Immature natural killer cell (primary cell): ENCODE data around the gene ADAMTSL1. TPM values are rescaled to one million over a fixed set of nuclear protein-coding genes. Genes with fewer than 3 reads are reported as not detected.
"Not testable (repeated sequence)": the region's sequence is repeated elsewhere in the genome, so short reads cannot be mapped to it uniquely, and the experiment has no call there.

ENCODE experiments used
- DNase-seq, 3 donors: peaks; one replicate each; pipeline ENCODE4 v3.0.0; 2022; ENCODE audit warnings: mixed read lengths in 1 of 3
- H3K27ac Mint-ChIP-seq, 6 donors: one replicate each; pipeline ENCODE4 v1.8.0; 2020; ENCODE audit warnings: mixed read lengths in 6 of 6, mild to moderate bottlenecking in 5 of 6, inconsistent platforms in 4 of 6, moderate library complexity in 3 of 6
- H3K27me3 Mint-ChIP-seq, 3 donors: one replicate each; pipeline ENCODE4 v1.8.0; 2020 to 2021; ENCODE audit warnings: low read depth in 3 of 3, mild to moderate bottlenecking in 3 of 3, mixed read lengths in 3 of 3, moderate library complexity in 3 of 3, inconsistent platforms in 1 of 3
- H3K36me3 Mint-ChIP-seq, 3 donors: one replicate each; pipeline ENCODE4 v1.8.0; 2020; ENCODE audit warnings: mixed read lengths in 3 of 3, inconsistent platforms in 2 of 3, mild to moderate bottlenecking in 2 of 3
- H3K4me1 Mint-ChIP-seq, 2 donors: one replicate each; pipeline ENCODE4 v1.8.0; 2020; ENCODE audit warnings: inconsistent platforms in 2 of 2, mild to moderate bottlenecking in 2 of 2, mixed read lengths in 2 of 2, moderate library complexity in 1 of 2
- H3K4me3 Mint-ChIP-seq, 5 donors: one replicate each; pipeline ENCODE4 v1.8.0; 2020; ENCODE audit warnings: mild to moderate bottlenecking in 5 of 5, mixed read lengths in 5 of 5, inconsistent platforms in 3 of 5, moderate library complexity in 3 of 5
- H3K9me3 Mint-ChIP-seq, 6 donors: one replicate each; pipeline ENCODE4 v1.8.0; 2020; ENCODE audit warnings: mild to moderate bottlenecking in 6 of 6, mixed read lengths in 6 of 6, inconsistent platforms in 4 of 6, moderate library complexity in 3 of 6
- polyA plus RNA-seq, 3 donors: library from polyadenylated mRNA; unstranded; fragments of 300-500 nt; fragmentation: Illumina TruSeq; gene quantifications; one replicate each; pipeline ENCODE4 v1.2.3, GENCODE V29; 2021

The ADAMTSL1 gene
- polyA plus RNA-seq, 3 donors from 2014 or later, result not detected

DNA sequence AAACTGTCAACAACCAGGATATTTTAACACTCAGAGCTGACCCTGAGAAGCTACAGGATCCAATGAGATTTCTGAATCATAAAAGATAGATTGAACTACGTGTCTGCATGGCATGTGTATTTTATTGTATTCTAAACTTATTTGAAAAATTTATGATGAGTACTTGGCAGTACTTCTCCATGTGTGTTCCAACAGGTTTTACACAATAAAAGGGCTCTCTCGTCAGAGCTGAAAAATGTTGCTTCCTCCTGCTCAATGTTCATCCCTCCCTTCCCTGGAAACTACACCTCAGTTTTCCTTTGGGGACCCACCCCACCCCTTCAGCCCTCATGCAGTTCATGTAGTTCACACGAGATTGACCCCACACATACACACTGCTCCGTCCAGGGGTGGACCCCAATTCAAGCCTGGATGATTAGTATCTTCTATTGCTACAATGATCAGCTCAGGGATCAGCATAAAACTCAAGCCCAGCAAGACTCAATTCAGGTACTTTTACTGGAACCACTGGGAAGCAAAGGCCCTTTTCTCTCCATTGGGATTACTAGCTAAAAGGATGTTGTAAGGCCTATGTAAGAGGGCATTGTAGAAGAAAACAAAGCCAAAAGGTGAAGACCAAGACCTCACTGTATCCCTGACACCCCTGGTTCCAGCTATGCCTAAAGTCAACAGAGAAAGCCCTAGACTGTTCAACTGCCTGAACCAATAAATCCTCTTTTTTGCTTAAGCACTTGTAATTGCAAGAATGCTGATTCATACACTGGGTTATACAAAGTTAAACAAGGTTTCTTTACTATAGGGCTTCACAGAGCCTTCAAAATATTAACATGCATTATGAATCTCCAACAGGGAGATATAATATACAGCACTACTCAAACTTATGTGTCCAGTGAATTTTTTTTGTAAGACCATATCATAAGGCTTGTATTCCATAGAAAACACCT lies 446.5 kb downstream of the ADAMTSL1 start:
- Mint-ChIP-seq H3K4me3 (no peak overlapping the region), H3K4me1 (no peaks in the 10 kb centered on the region), H3K27me3 (peaks cover 4 to 6% (median 5%) of the 10 kb centered on the region in 3 donors), H3K9me3 (peaks cover 0 to 1% (median 0%) of the 10 kb centered on the region in 6 donors), H3K27ac (no peak overlapping the region), H3K36me3 (no peaks in the 10 kb centered on the region)
- no peak for DNase-seq

DNA sequence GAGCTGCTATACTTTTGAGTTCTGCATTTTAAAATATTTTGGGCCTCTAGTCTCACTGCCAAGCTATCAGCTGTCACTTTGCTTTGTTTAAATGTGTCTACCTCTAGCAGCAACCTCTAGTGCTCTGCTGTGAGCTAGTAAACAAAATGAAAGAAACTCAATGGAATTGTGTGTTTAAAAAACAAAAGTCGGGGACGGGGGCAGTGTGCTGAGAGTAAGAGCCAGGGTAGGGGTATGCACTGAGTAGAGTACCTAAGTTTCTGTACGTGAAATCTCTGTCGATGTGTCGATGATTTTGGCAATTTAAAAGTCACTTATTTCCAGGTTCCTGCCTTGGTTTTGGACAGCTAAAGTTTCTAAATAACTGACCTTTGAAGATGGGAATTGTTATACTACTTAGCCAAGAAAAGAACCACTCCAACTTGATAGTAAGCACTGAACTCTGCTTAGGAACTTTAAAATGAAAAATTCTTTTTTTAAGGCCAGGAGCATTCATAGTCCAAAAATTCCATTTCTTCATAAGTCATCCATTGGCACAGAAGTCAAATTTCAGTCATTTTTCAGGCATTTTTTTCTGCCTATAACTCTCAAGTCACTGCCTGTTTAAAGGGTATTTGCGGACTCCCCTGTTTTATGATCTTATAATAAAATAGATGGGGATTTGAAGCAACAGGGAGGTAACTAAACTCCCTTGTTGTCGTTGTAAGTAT lies 447.6 kb downstream of the ADAMTSL1 start:
- Mint-ChIP-seq H3K27ac (no peak overlapping the region), H3K4me1 (no peaks in the 10 kb centered on the region), H3K4me3 (no peak overlapping the region), H3K27me3 (peaks cover 3 to 5% (median 4%) of the 10 kb centered on the region in 3 donors), H3K9me3 (peaks cover 0 to 1% (median 0%) of the 10 kb centered on the region in 6 donors), H3K36me3 (no peaks in the 10 kb centered on the region)
- no peak for DNase-seq

DNA sequence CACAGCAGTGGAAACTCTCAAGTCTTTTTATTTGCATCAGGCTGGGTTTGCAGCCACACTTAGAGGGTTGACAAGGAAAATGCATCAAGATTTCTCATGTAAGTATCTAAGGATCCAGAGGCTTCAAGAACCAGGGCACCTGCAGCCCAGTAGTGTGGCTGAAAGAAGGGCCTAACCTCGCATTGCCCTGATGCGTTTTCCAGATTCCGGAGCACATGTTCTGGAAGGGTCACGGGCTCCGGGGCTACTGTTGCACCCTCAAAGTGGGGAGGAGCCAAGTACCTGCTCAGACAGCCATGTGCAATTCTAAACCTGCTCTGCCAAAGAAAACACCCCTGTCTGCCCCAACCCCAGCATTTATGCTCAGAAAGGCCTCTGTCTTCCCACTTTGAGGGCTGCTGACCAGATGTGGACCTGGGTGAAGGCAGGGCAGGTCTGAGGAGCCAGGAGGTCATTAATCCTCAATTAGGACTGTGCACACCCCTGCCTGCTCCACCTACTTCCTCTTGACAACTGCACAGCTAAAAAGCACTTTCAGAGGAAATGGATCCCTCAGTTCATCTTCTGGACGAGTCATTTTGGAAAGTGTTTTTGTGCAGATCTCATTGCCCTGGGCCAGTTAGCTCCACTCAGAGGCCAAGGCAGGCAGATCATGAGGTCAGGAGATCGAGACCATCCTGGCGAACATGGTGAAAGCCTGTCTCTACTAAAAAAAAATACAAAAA lies 448.4 kb downstream of the ADAMTSL1 start:
- H3K4me3 Mint-ChIP-seq, result no peak overlapping the region
- peaks cover 0 to 1% (median 0%) of the 10 kb centered on the region in 6 donors for H3K9me3 Mint-ChIP-seq
- DNase-seq, result no peak
- H3K27me3 Mint-ChIP-seq, result peaks cover 3 to 5% (median 5%) of the 10 kb centered on the region in 3 donors
- H3K4me1 Mint-ChIP-seq, result no peaks in the 10 kb centered on the region
- H3K36me3 Mint-ChIP-seq, result no peaks in the 10 kb centered on the region
- H3K27ac Mint-ChIP-seq, result no peak overlapping the region

DNA sequence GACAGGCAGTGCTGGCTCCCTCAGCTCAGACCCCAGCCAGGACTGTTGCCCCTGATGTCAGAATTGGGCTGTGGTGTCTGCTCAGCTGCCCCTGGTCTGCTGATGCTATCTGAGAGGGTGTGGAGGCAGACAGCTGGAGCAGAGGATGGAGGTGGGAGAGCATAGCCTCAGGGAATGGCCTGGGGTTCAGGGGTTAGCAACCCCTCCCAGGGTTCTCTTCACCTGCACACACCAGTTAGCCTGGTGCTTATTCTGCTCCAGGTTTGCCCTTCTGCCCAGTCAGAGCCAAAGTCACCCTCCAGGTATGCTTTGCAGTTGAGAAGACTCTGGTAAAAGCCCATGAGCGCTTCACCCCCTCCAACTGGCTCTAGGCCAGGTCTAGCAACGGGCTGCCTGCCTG lies 449.2 kb downstream of the ADAMTSL1 start:
- no peaks in the 10 kb centered on the region for H3K4me1 Mint-ChIP-seq
- H3K27me3 Mint-ChIP-seq, result peaks cover 3 to 6% (median 3%) of the 10 kb centered on the region in 3 donors
- peaks cover 0 to 1% (median 0%) of the 10 kb centered on the region in 6 donors for H3K9me3 Mint-ChIP-seq
- no peak overlapping the region for H3K4me3 Mint-ChIP-seq
- no peak for DNase-seq
- H3K27ac Mint-ChIP-seq, result no peak overlapping the region
- no peaks in the 10 kb centered on the region for H3K36me3 Mint-ChIP-seq

DNA sequence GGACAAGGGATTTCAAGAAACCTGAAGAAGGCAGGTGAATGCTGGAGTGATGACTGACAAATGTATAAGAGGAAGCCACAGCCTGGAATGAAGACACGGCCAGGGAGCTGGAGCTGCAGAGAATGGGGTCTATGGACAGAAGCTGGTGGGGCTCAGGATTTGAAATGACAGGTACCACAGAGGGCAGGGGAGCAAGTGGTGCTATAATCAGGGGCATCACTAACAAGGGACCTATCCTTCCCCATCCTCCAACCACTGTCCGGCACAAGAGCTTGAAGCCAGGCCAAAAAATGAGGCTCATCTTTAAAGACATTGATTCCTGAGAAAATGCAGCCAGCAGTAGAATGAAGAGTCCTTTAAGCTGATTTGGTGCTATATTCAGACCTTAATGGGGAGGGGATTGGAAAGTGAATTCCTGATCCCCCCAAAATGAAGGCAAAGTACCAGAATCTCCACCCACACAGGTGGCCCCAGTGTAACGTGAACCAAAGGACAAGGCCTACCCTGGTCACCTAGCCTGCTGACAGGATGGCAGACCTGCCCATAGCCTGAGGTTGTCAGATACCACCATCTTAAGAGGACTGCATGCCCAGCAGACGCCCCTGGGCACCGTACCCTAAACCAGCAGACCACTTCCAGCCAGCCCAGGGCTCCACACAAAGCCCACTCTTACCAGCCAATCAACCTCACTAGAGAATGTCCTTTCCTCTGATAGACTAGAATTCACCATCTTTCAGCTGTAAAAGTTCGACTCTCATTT lies 449.9 kb downstream of the ADAMTSL1 start:
- peaks cover 2 to 4% (median 2%) of the 10 kb centered on the region in 3 donors for H3K27me3 Mint-ChIP-seq
- no peak overlapping the region for H3K27ac Mint-ChIP-seq
- no peaks in the 10 kb centered on the region for H3K36me3 Mint-ChIP-seq
- no peaks in the 10 kb centered on the region for H3K9me3 Mint-ChIP-seq
- no peaks in the 10 kb centered on the region for H3K4me1 Mint-ChIP-seq
- no peak for DNase-seq
- H3K4me3 Mint-ChIP-seq, result no peak overlapping the region

- H3K27me3 Mint-ChIP-seq, result peaks cover 2 to 4% (median 2%) of the 10 kb centered on the region in 3 donors
- H3K4me3 Mint-ChIP-seq, result no peak overlapping the region
- no peaks in the 10 kb centered on the region for H3K36me3 Mint-ChIP-seq
- DNase-seq, result no peak
- no peaks in the 10 kb centered on the region for H3K4me1 Mint-ChIP-seq
- H3K9me3 Mint-ChIP-seq, result no peaks in the 10 kb centered on the region
- H3K27ac Mint-ChIP-seq, result no peak overlapping the region
These were observed 451.9 kb downstream of the ADAMTSL1 start for GRCh38 chr9:18925880-18926279.

DNA sequence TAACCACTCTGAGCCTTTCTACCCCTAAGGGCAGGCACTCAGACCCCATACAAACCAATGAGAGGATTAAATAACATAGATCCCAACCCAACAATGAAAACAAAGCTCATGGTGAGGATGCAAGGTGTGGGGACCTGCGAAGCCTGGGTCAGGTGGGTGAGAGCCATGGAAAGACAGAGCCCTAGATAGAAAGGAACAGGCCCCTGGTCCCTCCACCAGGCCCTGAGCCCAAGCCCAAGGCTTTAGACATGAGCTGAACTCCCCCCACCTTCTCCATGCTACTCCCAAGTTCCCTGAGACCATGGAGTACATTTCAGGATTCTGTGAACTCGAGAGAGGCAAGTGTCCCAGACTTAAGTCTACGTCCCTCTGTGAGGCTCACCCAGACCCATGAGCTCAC lies 452.6 kb downstream of the ADAMTSL1 start:
- no peak overlapping the region for H3K27ac Mint-ChIP-seq
- H3K27me3 Mint-ChIP-seq, result peaks cover 2 to 4% (median 2%) of the 10 kb centered on the region in 3 donors
- no peaks in the 10 kb centered on the region for H3K4me1 Mint-ChIP-seq
- peaks cover 0 to 2% (median 0%) of the 10 kb centered on the region in 6 donors for H3K9me3 Mint-ChIP-seq
- no peaks in the 10 kb centered on the region for H3K36me3 Mint-ChIP-seq
- no peak overlapping the region for H3K4me3 Mint-ChIP-seq
- no peak for DNase-seq

- peaks cover 0 to 2% (median 0%) of the 10 kb centered on the region in 6 donors for H3K9me3 Mint-ChIP-seq
- H3K4me3 Mint-ChIP-seq, result no peak overlapping the region
These were observed 454.8 kb downstream of the ADAMTSL1 start for GRCh38 chr9:18928711-18929110.

GRCh38 chr9:18930611-18931010 lies 456.7 kb downstream of the ADAMTSL1 start:
- H3K9me3 Mint-ChIP-seq, H3K27me3 Mint-ChIP-seq, H3K4me1 Mint-ChIP-seq, H3K36me3 Mint-ChIP-seq, H3K27ac Mint-ChIP-seq, H3K4me3 Mint-ChIP-seq, DNase-seq: not testable (repeated sequence)

More at GRCh38 chr9:18928711-18929110, 454.8 kb downstream of the ADAMTSL1 start:
- DNase-seq, result no peak
- no peak overlapping the region for H3K27ac Mint-ChIP-seq
- peaks cover 0 to 2% (median 0%) of the 10 kb centered on the region in 3 donors for H3K27me3 Mint-ChIP-seq
- H3K36me3 Mint-ChIP-seq, result no peaks in the 10 kb centered on the region
- H3K4me1 Mint-ChIP-seq, result no peaks in the 10 kb centered on the region

- no peak for DNase-seq
- Mint-ChIP-seq H3K9me3 (peaks cover 0 to 5% (median 0%) of the 10 kb centered on the region in 6 donors), H3K4me3 (no peak overlapping the region), H3K27ac (no peak overlapping the region), H3K36me3 (no peaks in the 10 kb centered on the region), H3K4me1 (no peaks in the 10 kb centered on the region), H3K27me3 (peaks cover 1 to 8% (median 2%) of the 10 kb centered on the region in 3 donors)
These were observed 461.6 kb downstream of the ADAMTSL1 start for GRCh38 chr9:18935541-18935940.

- no peak overlapping the region for H3K27ac Mint-ChIP-seq
- peaks cover 1 to 8% (median 2%) of the 10 kb centered on the region in 3 donors for H3K27me3 Mint-ChIP-seq
- H3K4me1 Mint-ChIP-seq, result no peaks in the 10 kb centered on the region
- no peaks in the 10 kb centered on the region for H3K36me3 Mint-ChIP-seq
- DNase-seq, result no peak
- no peak overlapping the region for H3K4me3 Mint-ChIP-seq
- H3K9me3 Mint-ChIP-seq, result peaks cover 0 to 5% (median 0%) of the 10 kb centered on the region in 6 donors
These were observed 462.3 kb downstream of the ADAMTSL1 start for GRCh38 chr9:18936094-18936871.

- H3K4me1 Mint-ChIP-seq, result no peaks in the 10 kb centered on the region
These were observed 466.0 kb downstream of the ADAMTSL1 start for GRCh38 chr9:18939943-18940342.

More at GRCh38 chr9:18939943-18940342, 466.0 kb downstream of the ADAMTSL1 start:
- H3K27ac Mint-ChIP-seq, result no peak overlapping the region
- no peak overlapping the region for H3K4me3 Mint-ChIP-seq
- no peaks in the 10 kb centered on the region for H3K36me3 Mint-ChIP-seq
- peaks cover 1 to 8% (median 7%) of the 10 kb centered on the region in 3 donors for H3K27me3 Mint-ChIP-seq
- no peaks in the 10 kb centered on the region for H3K9me3 Mint-ChIP-seq
- no peak for DNase-seq
